Measurements from ENCODE around the gene VIPR2.

VIPR2 gene

GRCh38 chr7:159121476-159121875, 23.2 kb downstream of the VIPR2 start:
- no peak for DNase-seq (ENCODE audit: low read depth)
- no peak overlapping the region for H3K4me3 ChIP-seq (ENCODE audit: low read depth, low read length)
- no peak for TF ChIP-seq CTCF (IDR thresholded peaks at IDR 0.05; ENCODE audit: low read depth, low read length, missing control alignments)
- in situ Hi-C loops (cut with HindIII; ENCODE audit: low sequenced_read_pairs): no loop called here

- H3K4me3 ChIP-seq (ENCODE audit: low read depth, low read length): no peak overlapping the region
- DNase-seq (ENCODE audit: low read depth): no peak
- in situ Hi-C loops (cut with HindIII; ENCODE audit: low sequenced_read_pairs): no loop called here
- TF ChIP-seq CTCF (IDR thresholded peaks at IDR 0.05; ENCODE audit: low read depth, low read length, missing control alignments): no peak
Measured at GRCh38 chr7:159121068-159121467, 23.6 kb downstream of the VIPR2 start.

GRCh38 chr7:159120540-159120919, 24.1 kb downstream of the VIPR2 start:
- no peak overlapping the region for H3K4me3 ChIP-seq (ENCODE audit: low read depth, low read length)
- TF ChIP-seq CTCF (IDR thresholded peaks at IDR 0.05; ENCODE audit: low read depth, low read length, missing control alignments): no peak
- DNase-seq (ENCODE audit: low read depth): no peak
- in situ Hi-C loops (cut with HindIII; ENCODE audit: low sequenced_read_pairs): no loop called here

- TF ChIP-seq CTCF (IDR thresholded peaks at IDR 0.05; ENCODE audit: low read depth, low read length, missing control alignments): no peak
- in situ Hi-C loops (cut with HindIII; ENCODE audit: low sequenced_read_pairs): no loop called here
Measured at GRCh38 chr7:159119851-159120539, 24.7 kb downstream of the VIPR2 start.

GRCh38 chr7:159119026-159119741, 25.5 kb downstream of the VIPR2 start:
- no peak overlapping the region for H3K4me3 ChIP-seq (ENCODE audit: low read depth, low read length)
- DNase-seq (ENCODE audit: low read depth): no peak
- no peak for TF ChIP-seq CTCF (IDR thresholded peaks at IDR 0.05; ENCODE audit: low read depth, low read length, missing control alignments)
- in situ Hi-C loops (cut with HindIII; ENCODE audit: low sequenced_read_pairs): no loop called here

More at GRCh38 chr7:159119851-159120539, 24.7 kb downstream of the VIPR2 start:
- no peak overlapping the region for H3K4me3 ChIP-seq (ENCODE audit: low read depth, low read length)
- DNase-seq (ENCODE audit: low read depth): no peak

- TF ChIP-seq CTCF (IDR thresholded peaks at IDR 0.05; ENCODE audit: low read depth, low read length, missing control alignments): no peak
- in situ Hi-C loops (cut with HindIII; ENCODE audit: low sequenced_read_pairs): no loop called here
- no peak overlapping the region for H3K4me3 ChIP-seq (ENCODE audit: low read depth, low read length)
- no peak for DNase-seq (ENCODE audit: low read depth)
Measured at GRCh38 chr7:159118623-159119022, 26.0 kb downstream of the VIPR2 start.
